ENCODE measurements around the gene C2orf78. TPM values are rescaled to one million over a fixed set of nuclear protein-coding genes. Genes with fewer than 3 reads are reported as not detected.

Gene C2orf78
- total and polyA plus RNA-seq, 10 of the 15 experiments (the other 5 are each of a cell fraction or from before 2014, with no cell fraction given): 0.08 to 0.82 (median 0.40) TPM

- no peak for TF ChIP-seq HSF1 (IDR thresholded peaks at IDR 0.05; ENCODE audit: low read depth, low read length)
- TF ChIP-seq PML (IDR thresholded peaks at IDR 0.05; ENCODE audit: low read length): no peak
- TF ChIP-seq ZNF622 (IDR thresholded peaks at IDR 0.05): no peak
- no peak for TF ChIP-seq SPI1 (IDR thresholded peaks at IDR 0.05; ENCODE audit: borderline replicate concordance, insufficient read depth, low read depth, low read length)
- TF ChIP-seq, protein P1, sequence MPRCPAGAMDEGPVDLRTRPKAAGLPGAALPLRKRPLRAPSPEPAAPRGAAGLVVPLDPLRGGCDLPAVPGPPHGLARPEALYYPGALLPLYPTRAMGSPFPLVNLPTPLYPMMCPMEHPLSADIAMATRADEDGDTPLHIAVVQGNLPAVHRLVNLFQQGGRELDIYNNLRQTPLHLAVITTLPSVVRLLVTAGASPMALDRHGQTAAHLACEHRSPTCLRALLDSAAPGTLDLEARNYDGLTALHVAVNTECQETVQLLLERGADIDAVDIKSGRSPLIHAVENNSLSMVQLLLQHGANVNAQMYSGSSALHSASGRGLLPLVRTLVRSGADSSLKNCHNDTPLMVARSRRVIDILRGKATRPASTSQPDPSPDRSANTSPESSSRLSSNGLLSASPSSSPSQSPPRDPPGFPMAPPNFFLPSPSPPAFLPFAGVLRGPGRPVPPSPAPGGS (IDR thresholded peaks at IDR 0.05; ENCODE audit: borderline replicate concordance, insufficient read depth, low read depth, low read length, poor library complexity, severe bottlenecking): no peak
- no peak for TF ChIP-seq SMARCA5 (IDR thresholded peaks at IDR 0.05)
- TF ChIP-seq MEF2A (IDR thresholded peaks at IDR 0.05; ENCODE audit: insufficient read depth, low read depth, low read length): no peak
- TF ChIP-seq, protein P2, sequence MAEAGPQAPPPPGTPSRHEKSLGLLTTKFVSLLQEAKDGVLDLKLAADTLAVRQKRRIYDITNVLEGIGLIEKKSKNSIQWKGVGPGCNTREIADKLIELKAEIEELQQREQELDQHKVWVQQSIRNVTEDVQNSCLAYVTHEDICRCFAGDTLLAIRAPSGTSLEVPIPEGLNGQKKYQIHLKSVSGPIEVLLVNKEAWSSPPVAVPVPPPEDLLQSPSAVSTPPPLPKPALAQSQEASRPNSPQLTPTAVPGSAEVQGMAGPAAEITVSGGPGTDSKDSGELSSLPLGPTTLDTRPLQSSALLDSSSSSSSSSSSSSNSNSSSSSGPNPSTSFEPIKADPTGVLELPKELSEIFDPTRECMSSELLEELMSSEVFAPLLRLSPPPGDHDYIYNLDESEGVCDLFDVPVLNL (IDR thresholded peaks at IDR 0.05; ENCODE audit: low read depth, low read length): no peak
Observed at GRCh38 chr2:73852020-73852419, 68.0 kb downstream of the C2orf78 start (continued).

- intact Hi-C loops (cut with micrococcal nuclease; ENCODE audit: unreplicated experiment): no loop called here
- H3K4me3 ChIP-seq: no peak overlapping the region
- no peak overlapping the region for H3K4me2 ChIP-seq (ENCODE audit: control insufficient read depth, insufficient read depth)
- POLR2A ChIA-PET: no interaction called here
- CTCF ChIA-PET: no interaction called here
- no peaks in the 10 kb centered on the region for H3K27me3 ChIP-seq (replicated peaks in 1 of 2; ENCODE audit: control insufficient read depth in 2 of 2, insufficient read depth in 2 of 2, low read length in 1 of 2)
- no peaks in the 10 kb centered on the region for H3K4me1 ChIP-seq (ENCODE audit: control insufficient read depth, insufficient read depth, low read length)
- ATAC-seq: no peak
- peaks cover 7 to 29% of the 10 kb centered on the region in 2 experiments for H3K36me3 ChIP-seq (ENCODE audit: control insufficient read depth in 2 of 2, insufficient read depth in 2 of 2, low read length in 1 of 2)
- BruUV-seq (replicated peaks): no TSS peak
- in situ Hi-C loops (cut with MboI): no loop called here
- no peak for DNase-seq (ENCODE audit: low read depth, low spot score)
- no peaks in the 10 kb centered on the region for H4K20me1 ChIP-seq (ENCODE audit: control insufficient read depth, insufficient read depth)
- TF ChIP-seq CREM (IDR thresholded peaks at IDR 0.05; ENCODE audit: low read depth) (no peak), NRF1 (conservative IDR thresholded peaks at IDR 0.05; ENCODE audit: low read depth, low read length) (no peak), SUPT20H (IDR thresholded peaks at IDR 0.05; ENCODE audit: borderline replicate concordance, control insufficient read depth, low read depth, low read length) (no peak), NFYA (IDR thresholded peaks at IDR 0.05; ENCODE audit: borderline replicate concordance, low read depth, low read length) (no peak)
- no peak for FAIRE-seq
- no peaks in the 10 kb centered on the region for H3K79me2 ChIP-seq (ENCODE audit: control insufficient read depth, insufficient read depth, low read length)
- RAD21 ChIA-PET (ENCODE audit: unreplicated experiment): no interaction called here
- no peak overlapping the region for H3K9ac ChIP-seq (ENCODE audit: control insufficient read depth, insufficient read depth, low read length)
- H3K27ac ChIP-seq (ENCODE audit: control insufficient read depth, insufficient read depth): no peak overlapping the region
- no peak overlapping the region for H2AFZ ChIP-seq (ENCODE audit: control insufficient read depth, low read depth, low read length)
- H3K9me3 ChIP-seq (replicated peaks; ENCODE audit: control insufficient read depth, insufficient read depth, low read length): no peaks in the 10 kb centered on the region
- 100% methylated on average over 2 of the region's 2 CpGs for WGBS (ENCODE audit: insufficient coverage, insufficient replicate concordance, low lambda C conversion rate, missing lambda C conversion rate)
- SMC1A ChIA-PET (ENCODE audit: uncharacterized antibody, unreplicated experiment): interaction anchor here (1.7 kb wide), 1 partner anchor 32 kb away, joined by 4 read pairs; no protein-coding TSS in a partner anchor
Observed at GRCh38 chr2:73855526-73855925, 71.5 kb downstream of the C2orf78 start.
